ENCODE data around the gene CATSPER4. TPM values are rescaled to one million over a fixed set of nuclear protein-coding genes. Genes with fewer than 3 reads are reported as not detected.

The CATSPER4 gene
- total RNA-seq, 1 donor, result not detected

GRCh38 chr1:26191739-26192138, 1.3 kb downstream of the CATSPER4 start:
- H3K27ac ChIP-seq (ENCODE audit: low read depth, low read length), result no peak overlapping the region
- H3K79me2 ChIP-seq (ENCODE audit: insufficient read depth, low read length), result no peaks in the 10 kb centered on the region
- DNase-seq (ENCODE audit: insufficient read length, low spot score, missing footprints), result no peak
- no peak overlapping the region for H3K4me3 ChIP-seq (ENCODE audit: insufficient read depth, low read length)
- TF ChIP-seq, protein P1, sequence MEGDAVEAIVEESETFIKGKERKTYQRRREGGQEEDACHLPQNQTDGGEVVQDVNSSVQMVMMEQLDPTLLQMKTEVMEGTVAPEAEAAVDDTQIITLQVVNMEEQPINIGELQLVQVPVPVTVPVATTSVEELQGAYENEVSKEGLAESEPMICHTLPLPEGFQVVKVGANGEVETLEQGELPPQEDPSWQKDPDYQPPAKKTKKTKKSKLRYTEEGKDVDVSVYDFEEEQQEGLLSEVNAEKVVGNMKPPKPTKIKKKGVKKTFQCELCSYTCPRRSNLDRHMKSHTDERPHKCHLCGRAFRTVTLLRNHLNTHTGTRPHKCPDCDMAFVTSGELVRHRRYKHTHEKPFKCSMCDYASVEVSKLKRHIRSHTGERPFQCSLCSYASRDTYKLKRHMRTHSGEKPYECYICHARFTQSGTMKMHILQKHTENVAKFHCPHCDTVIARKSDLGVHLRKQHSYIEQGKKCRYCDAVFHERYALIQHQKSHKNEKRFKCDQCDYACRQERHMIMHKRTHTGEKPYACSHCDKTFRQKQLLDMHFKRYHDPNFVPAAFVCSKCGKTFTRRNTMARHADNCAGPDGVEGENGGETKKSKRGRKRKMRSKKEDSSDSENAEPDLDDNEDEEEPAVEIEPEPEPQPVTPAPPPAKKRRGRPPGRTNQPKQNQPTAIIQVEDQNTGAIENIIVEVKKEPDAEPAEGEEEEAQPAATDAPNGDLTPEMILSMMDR (IDR thresholded peaks at IDR 0.05; ENCODE audit: extremely low read depth, low read depth, low read length), result no peak
- peaks cover 16% of the 10 kb centered on the region for H3K27me3 ChIP-seq (ENCODE audit: insufficient read depth, low read length)
- H3K9me3 ChIP-seq (ENCODE audit: low read depth, low read length), result no peaks in the 10 kb centered on the region
- no peaks in the 10 kb centered on the region for H3K4me1 ChIP-seq (ENCODE audit: insufficient read depth, low read length)
- H3K36me3 ChIP-seq (ENCODE audit: insufficient read depth, low read length), result no peaks in the 10 kb centered on the region
- H2AFZ ChIP-seq (ENCODE audit: low read length), result no peak overlapping the region
- no peak overlapping the region for H3K4me2 ChIP-seq (ENCODE audit: insufficient read depth, low read length)
- H4K20me1 ChIP-seq (ENCODE audit: insufficient read depth, low read length), result no peaks in the 10 kb centered on the region

DNA sequence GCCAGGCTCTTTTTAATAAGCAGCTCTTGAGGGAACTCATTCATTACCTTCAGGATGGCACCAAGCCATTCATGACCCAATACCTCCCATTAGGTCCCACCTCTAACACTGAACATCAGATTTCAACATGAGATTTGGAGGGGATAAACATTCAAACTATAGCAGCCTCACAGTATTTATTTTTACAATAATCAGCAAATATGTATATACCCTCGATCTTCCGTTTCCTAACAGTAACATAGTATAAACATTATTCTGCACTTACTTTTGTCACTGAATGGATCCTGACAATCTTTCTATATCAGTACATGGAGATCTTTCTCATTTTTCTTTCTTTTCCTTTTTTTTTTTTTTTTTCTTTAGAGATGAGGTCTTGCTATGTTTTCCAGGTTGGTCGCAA, 5.4 kb downstream of the CATSPER4 start:
- H4K20me1 ChIP-seq (ENCODE audit: insufficient read depth, low read length), result no peaks in the 10 kb centered on the region
- H3K4me3 ChIP-seq (ENCODE audit: insufficient read depth, low read length), result no peak overlapping the region
- peaks cover 20% of the 10 kb centered on the region for H3K27me3 ChIP-seq (ENCODE audit: insufficient read depth, low read length)
- H3K4me1 ChIP-seq (ENCODE audit: insufficient read depth, low read length), result no peaks in the 10 kb centered on the region
- H3K36me3 ChIP-seq (ENCODE audit: insufficient read depth, low read length), result no peaks in the 10 kb centered on the region
- H3K79me2 ChIP-seq (ENCODE audit: insufficient read depth, low read length), result no peaks in the 10 kb centered on the region
- H3K4me2 ChIP-seq (ENCODE audit: insufficient read depth, low read length), result no peak overlapping the region
- no peak overlapping the region for H3K27ac ChIP-seq (ENCODE audit: low read depth, low read length)
- H2AFZ ChIP-seq (ENCODE audit: low read length), result no peak overlapping the region
- H3K9me3 ChIP-seq (ENCODE audit: low read depth, low read length), result no peaks in the 10 kb centered on the region
- no peak for DNase-seq (ENCODE audit: insufficient read length, low spot score, missing footprints)
- TF ChIP-seq, protein P1 (IDR thresholded peaks at IDR 0.05; ENCODE audit: extremely low read depth, low read depth, low read length), result no peak

DNA sequence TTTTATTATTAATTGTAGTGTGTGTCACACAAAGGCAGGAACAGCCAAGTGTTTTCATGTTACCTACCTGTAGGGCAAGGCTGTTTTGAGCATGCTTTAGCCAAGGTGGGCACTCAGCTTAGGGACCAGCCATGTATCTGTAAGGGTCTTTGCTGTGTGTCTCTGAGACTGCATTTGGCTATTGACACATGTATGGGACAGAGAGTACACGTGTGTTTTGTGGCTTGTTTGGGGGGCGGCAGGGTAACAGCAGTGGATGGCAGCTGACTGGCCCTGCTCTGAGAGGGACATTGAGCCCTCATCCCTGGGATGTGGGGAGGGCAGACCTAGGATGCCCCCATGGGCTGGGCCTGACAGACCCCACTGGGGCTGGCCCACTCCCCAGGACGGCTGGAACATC, 6.9 kb downstream of the CATSPER4 start:
- Histone ChIP-seq H3K27ac (ENCODE audit: low read depth, low read length) (no peak overlapping the region), H3K4me2 (ENCODE audit: insufficient read depth, low read length) (no peak overlapping the region), H3K4me3 (ENCODE audit: insufficient read depth, low read length) (no peak overlapping the region), H3K79me2 (ENCODE audit: insufficient read depth, low read length) (no peaks in the 10 kb centered on the region), H3K27me3 (ENCODE audit: insufficient read depth, low read length) (peaks cover 23% of the 10 kb centered on the region), H2AFZ (ENCODE audit: low read length) (no peak overlapping the region), H4K20me1 (ENCODE audit: insufficient read depth, low read length) (no peaks in the 10 kb centered on the region), H3K4me1 (ENCODE audit: insufficient read depth, low read length) (no peaks in the 10 kb centered on the region), H3K9me3 (ENCODE audit: low read depth, low read length) (no peaks in the 10 kb centered on the region), H3K36me3 (ENCODE audit: insufficient read depth, low read length) (no peaks in the 10 kb centered on the region)
- TF ChIP-seq, protein P1 (IDR thresholded peaks at IDR 0.05; ENCODE audit: extremely low read depth, low read depth, low read length), result no peak
- no peak for DNase-seq (ENCODE audit: insufficient read length, low spot score, missing footprints)

- Histone ChIP-seq H3K79me2 (ENCODE audit: insufficient read depth, low read length) (no peaks in the 10 kb centered on the region), H4K20me1 (ENCODE audit: insufficient read depth, low read length) (no peaks in the 10 kb centered on the region), H3K36me3 (ENCODE audit: insufficient read depth, low read length) (no peaks in the 10 kb centered on the region), H2AFZ (ENCODE audit: low read length) (no peak overlapping the region), H3K27ac (ENCODE audit: low read depth, low read length) (no peak overlapping the region), H3K4me1 (ENCODE audit: insufficient read depth, low read length) (no peaks in the 10 kb centered on the region), H3K4me3 (ENCODE audit: insufficient read depth, low read length) (no peak overlapping the region), H3K27me3 (ENCODE audit: insufficient read depth, low read length) (peaks cover 28% of the 10 kb centered on the region), H3K4me2 (ENCODE audit: insufficient read depth, low read length) (no peak overlapping the region), H3K9me3 (ENCODE audit: low read depth, low read length) (no peaks in the 10 kb centered on the region)
- no peak for DNase-seq (ENCODE audit: insufficient read length, low spot score, missing footprints)
- TF ChIP-seq, protein P1 (IDR thresholded peaks at IDR 0.05; ENCODE audit: extremely low read depth, low read depth, low read length), result no peak
Measured at GRCh38 chr1:26197813-26198212, 7.4 kb downstream of the CATSPER4 start.

Measured in osteoblast (primary cell).